HG02798 (cell line): ENCODE results near the gene TNS2.

Source experiments
- ATAC-seq: cut with Tn5 transposase; IDR thresholded peaks from one replicate; pipeline ENCODE4 v1.9.1; 2021; ENCODE audit warnings: mild to moderate bottlenecking; ENCODE audit not compliant: unreplicated experiment, poor library complexity

The TNS2 gene

GRCh38 chr12:53055471-53056266 lies 5.8 kb downstream of the TNS2 start:
- no peak for ATAC-seq

DNA sequence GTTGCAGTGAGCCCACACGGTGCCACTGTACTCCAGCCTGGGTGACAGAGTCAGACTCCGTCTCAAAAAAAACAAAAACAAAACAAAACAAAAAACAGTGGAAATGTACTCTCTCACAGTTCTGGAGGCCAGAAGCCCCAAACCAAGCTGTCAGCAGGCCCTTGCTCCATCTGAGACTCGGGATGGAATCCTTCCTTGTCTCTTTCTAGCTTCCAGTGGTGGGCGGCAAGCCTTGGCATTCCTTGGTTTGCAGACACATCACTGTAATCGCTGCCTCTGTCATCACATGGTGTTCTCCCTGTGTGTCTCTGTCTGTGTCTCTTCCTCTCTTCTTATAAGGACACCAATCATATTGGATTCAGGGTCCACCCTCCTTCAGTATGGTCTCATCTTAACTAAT lies 6.4 kb downstream of the TNS2 start:
- no peak for ATAC-seq

- ATAC-seq: no peak
These were observed 7.0 kb downstream of the TNS2 start for GRCh38 chr12:53056901-53057300.

DNA sequence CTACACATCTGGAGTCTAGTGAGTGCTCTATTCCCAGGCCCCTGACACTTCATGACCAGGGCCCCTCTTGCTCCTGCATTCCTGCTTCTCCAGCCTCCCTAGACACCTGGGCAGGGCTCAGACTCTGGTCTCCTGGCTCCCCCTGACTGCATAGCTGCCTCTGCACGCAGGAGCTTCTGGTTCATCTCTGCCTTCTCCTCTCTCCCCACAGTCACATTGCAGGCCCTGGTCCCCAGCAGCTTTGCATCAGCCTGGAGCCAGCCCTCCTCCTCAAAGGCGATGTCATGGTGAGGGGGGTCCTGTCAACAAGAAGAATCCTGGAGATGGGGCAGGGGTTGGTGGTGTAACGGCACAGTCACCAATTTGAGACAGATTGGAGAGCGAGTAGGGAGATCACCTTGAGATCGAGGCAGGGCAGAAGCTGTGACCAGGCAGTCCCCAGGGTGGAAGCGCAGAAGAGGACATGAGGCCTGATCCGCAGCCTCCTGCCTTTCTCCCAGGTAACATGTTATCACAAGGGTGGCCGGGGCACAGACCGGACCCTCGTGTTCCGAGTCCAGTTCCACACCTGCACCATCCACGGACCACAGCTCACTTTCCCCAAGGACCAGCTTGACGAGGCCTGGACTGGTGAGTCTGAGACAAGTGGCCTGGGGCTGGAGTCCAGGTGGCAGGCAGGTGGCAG lies 8.1 kb downstream of the TNS2 start:
- no peak for ATAC-seq

DNA sequence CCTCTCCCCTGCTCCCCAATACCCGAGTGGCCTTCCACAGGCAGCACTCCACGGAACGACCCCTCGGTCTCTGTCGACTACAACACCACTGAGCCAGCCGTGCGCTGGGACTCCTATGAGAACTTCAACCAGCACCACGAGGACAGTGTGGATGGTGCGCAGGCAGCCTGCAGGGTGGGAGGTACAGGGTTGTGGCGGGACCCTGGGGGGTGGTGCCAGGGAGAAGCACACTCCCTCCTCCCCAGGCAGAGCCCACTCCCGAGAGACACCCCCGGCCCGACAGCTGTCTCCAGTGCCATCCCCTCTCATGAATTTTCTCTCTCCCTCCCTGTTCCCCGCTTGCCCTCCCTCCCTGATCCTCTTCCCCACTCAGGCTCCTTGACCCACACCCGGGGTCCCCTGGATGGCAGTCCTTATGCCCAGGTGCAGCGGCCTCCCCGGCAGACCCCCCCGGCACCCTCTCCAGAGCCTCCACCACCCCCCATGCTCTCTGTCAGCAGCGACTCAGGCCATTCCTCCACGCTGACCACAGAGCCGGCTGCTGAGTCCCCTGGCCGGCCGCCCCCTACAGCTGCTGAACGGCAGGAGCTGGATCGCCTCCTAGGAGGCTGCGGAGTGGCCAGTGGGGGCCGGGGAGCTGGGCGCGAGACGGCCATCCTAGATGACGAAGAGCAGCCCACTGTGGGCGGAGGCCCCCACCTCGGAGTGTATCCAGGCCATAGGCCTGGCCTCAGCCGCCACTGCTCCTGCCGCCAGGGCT lies 9.0 kb downstream of the TNS2 start:
- no peak for ATAC-seq

DNA sequence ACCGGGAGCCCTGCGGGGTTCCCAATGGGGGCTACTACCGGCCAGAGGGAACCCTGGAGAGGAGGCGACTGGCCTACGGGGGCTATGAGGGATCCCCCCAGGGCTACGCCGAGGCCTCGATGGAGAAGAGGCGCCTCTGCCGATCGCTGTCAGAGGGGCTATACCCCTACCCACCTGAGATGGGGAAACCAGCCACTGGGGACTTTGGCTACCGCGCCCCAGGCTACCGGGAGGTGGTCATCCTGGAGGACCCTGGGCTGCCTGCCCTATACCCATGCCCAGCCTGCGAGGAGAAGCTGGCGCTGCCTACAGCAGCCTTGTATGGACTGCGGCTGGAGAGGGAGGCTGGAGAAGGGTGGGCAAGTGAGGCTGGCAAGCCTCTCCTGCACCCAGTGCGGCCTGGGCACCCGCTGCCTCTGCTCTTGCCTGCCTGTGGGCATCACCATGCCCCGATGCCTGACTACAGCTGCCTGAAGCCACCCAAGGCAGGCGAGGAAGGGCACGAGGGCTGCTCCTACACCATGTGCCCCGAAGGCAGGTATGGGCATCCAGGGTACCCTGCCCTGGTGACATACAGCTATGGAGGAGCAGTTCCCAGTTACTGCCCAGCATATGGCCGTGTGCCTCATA lies 9.7 kb downstream of the TNS2 start:
- ATAC-seq: no peak

GRCh38 chr12:53060064-53060720 lies 10.3 kb downstream of the TNS2 start:
- ATAC-seq: no peak

DNA sequence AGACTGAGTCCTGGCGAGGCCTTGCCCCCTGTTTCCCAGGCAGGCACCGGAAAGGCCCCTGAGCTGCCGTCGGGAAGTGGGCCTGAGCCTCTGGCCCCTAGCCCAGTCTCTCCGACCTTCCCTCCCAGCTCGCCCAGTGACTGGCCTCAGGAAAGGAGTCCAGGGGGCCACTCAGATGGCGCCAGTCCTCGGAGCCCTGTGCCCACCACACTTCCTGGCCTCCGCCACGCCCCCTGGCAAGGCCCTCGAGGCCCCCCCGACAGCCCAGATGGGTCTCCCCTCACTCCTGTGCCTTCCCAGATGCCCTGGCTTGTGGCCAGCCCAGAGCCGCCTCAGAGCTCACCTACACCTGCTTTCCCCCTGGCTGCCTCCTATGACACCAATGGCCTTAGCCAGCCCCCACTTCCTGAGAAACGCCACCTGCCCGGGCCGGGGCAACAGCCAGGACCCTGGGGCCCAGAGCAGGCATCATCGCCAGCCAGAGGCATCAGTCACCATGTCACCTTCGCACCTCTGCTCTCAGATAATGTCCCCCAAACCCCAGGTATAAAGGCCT lies 10.9 kb downstream of the TNS2 start:
- no peak for ATAC-seq

GRCh38 chr12:53061404-53062010 lies 11.6 kb downstream of the TNS2 start:
- no peak for ATAC-seq

- no peak for ATAC-seq
These were observed 12.4 kb downstream of the TNS2 start for GRCh38 chr12:53062011-53062961.

DNA sequence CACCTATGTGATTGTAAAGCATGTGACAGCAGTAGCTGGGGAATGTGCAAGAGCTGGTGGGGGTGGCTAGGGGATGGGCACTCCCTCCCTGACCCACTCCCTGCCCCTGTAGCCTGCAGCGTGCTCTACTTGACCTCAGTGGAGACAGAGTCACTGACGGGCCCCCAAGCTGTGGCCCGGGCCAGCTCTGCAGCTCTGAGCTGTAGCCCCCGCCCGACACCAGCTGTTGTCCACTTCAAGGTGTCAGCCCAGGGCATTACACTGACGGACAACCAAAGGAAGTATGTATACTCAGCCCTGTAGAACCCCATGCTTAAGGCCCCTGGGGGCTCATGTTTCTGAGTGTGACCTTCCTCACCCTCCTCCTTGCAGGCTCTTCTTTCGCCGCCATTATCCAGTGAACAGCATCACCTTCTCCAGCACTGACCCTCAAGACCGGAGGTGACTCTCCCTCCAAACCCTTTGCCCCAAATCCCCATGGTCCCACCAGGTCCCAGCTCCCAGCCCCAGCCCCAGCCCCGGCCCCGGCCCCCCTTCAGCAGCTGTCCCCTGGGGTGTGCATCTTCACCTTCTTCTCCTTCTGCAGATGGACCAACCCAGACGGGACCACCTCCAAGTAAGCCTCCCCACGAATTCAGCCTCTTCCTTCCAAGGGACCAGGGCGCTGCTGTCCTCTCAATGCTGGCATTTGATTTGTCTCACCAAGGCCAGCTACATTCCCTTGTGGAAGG lies 13.3 kb downstream of the TNS2 start:
- no peak for ATAC-seq

GRCh38 chr12:53063708-53064612 lies 14.1 kb downstream of the TNS2 start:
- ATAC-seq: no peak

- ATAC-seq: no peak
These were observed 15.0 kb downstream of the TNS2 start for GRCh38 chr12:53064613-53065436.

DNA sequence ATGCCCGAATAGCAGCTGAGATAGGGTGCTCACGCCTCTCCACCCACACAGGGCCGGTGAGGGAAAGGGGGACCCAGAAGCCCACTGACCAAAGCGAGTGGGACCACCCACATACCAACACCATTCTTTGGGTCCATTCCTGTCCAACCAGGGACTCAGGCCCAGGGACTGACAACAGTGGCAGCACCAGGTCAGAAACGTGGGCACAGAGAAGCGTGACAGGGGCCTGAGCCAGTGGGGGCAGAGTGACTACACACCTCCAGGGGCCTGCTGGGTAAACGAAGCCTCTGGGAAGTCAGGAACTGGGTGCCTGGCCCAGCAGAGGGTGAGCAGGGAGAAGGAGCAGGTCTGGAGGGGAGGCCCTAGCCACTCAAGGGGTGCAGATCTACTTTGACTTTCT lies 15.6 kb downstream of the TNS2 start:
- ATAC-seq: no peak

GRCh38 chr12:53065975-53066931 lies 16.4 kb downstream of the TNS2 start:
- ATAC-seq: no peak
